Skeletal muscle satellite cell (primary cell): ENCODE results near the gene PTPRT.

Source experiments
- H3K27me3 ChIP-seq: 2 replicates; pipeline ENCODE4 v1.7.0; 2013; ENCODE audit warnings: low read length; ENCODE audit not compliant: control insufficient read depth, insufficient read depth
- H3K36me3 ChIP-seq: 2 replicates; pipeline ENCODE4 v1.7.0; 2013; ENCODE audit warnings: mild to moderate bottlenecking, control low read depth, low read length; ENCODE audit not compliant: insufficient read depth
- H3K4me1 ChIP-seq: 2 replicates; pipeline ENCODE4 v1.7.0; 2013; ENCODE audit warnings: low read length; ENCODE audit not compliant: control insufficient read depth, insufficient read depth
- H3K4me2 ChIP-seq: 2 replicates; pipeline ENCODE4 v1.7.0; 2013; ENCODE audit warnings: mild to moderate bottlenecking, low read length
- H3K4me3 ChIP-seq: 2 replicates; pipeline ENCODE4 v1.7.0; 2013; ENCODE audit warnings: low read length
- H3K9ac ChIP-seq: 2 replicates; pipeline ENCODE4 v1.7.0; 2013; ENCODE audit warnings: mild to moderate bottlenecking, low read depth, low read length, moderate library complexity
- H3K9me3 ChIP-seq: replicated peaks from 2 replicates; pipeline ENCODE4 v1.7.0; 2013; ENCODE audit warnings: mild to moderate bottlenecking, control low read depth, low read length

The PTPRT gene

GRCh38 chr20:42690842-42691437 is 498.8 kb downstream of the PTPRT start:
- no peak overlapping the region for H3K4me3 ChIP-seq
- peaks cover 11% of the 10 kb centered on the region for H3K9me3 ChIP-seq
- no peaks in the 10 kb centered on the region for H3K4me1 ChIP-seq
- H3K4me2 ChIP-seq: no peak overlapping the region
- H3K27me3 ChIP-seq: no peaks in the 10 kb centered on the region
- no peaks in the 10 kb centered on the region for H3K36me3 ChIP-seq
- no peak overlapping the region for H3K9ac ChIP-seq

- H3K9me3 ChIP-seq: peaks cover 14% of the 10 kb centered on the region
- H3K9ac ChIP-seq: no peak overlapping the region
- H3K27me3 ChIP-seq: no peaks in the 10 kb centered on the region
- H3K4me3 ChIP-seq: no peak overlapping the region
- H3K4me2 ChIP-seq: no peak overlapping the region
- H3K36me3 ChIP-seq: no peaks in the 10 kb centered on the region
- no peaks in the 10 kb centered on the region for H3K4me1 ChIP-seq
These were observed 501.1 kb downstream of the PTPRT start for GRCh38 chr20:42688576-42688975.

DNA sequence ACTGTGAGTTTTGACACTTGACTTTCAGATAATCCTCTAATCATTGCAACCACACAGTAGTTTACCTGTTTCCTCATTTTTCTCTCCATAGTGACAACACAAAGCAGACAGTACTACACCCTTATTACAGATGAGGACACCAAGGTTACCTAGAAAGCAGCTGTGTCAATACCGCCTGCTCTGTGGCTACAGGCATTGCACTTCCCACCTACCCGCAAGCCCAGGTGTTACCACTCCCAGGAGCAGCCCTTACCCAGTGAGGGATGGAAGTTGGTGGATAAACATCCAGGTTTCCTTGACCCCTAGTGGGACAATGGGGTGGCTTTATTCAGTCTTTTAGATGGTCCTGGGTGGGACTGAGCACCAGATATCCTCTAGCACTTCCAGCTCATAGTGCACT is 503.6 kb downstream of the PTPRT start:
- Histone ChIP-seq H3K4me1 (no peaks in the 10 kb centered on the region), H3K9me3 (peaks cover 19% of the 10 kb centered on the region), H3K4me3 (no peak overlapping the region), H3K36me3 (no peaks in the 10 kb centered on the region), H3K27me3 (no peaks in the 10 kb centered on the region), H3K4me2 (no peak overlapping the region), H3K9ac (no peak overlapping the region)

DNA sequence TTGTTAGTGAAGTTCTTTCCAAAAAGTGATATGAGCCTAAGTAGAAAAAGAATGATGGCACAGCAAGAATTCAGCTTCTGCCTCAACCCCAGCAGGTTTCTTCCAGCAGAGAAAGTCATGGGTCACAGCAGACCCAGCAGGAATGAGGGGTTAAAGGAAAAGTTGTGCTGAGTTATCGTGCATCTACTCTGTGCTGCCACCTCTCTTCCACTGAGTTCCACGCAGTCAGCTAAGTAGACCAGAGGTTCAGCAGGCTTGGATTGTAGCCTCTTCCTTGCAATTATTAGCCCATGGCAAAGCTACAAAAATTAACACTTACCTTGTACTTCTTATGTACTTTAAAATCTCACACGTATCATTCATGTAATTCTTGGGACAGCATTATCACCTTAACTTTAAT is 510.8 kb downstream of the PTPRT start:
- Histone ChIP-seq H3K4me1 (no peaks in the 10 kb centered on the region), H3K36me3 (no peaks in the 10 kb centered on the region), H3K9ac (no peak overlapping the region), H3K9me3 (peaks cover 8% of the 10 kb centered on the region), H3K4me3 (no peak overlapping the region), H3K27me3 (no peaks in the 10 kb centered on the region), H3K4me2 (no peak overlapping the region)

- Histone ChIP-seq H3K36me3 (no peaks in the 10 kb centered on the region), H3K4me3 (no peak overlapping the region), H3K4me1 (no peaks in the 10 kb centered on the region), H3K4me2 (no peak overlapping the region), H3K9ac (no peak overlapping the region), H3K9me3 (peaks cover 8% of the 10 kb centered on the region), H3K27me3 (no peaks in the 10 kb centered on the region)
These were observed 533.6 kb downstream of the PTPRT start for GRCh38 chr20:42656130-42656529.

- Histone ChIP-seq H3K4me1 (no peaks in the 10 kb centered on the region), H3K27me3 (no peaks in the 10 kb centered on the region), H3K36me3 (no peaks in the 10 kb centered on the region), H3K9ac (no peak overlapping the region), H3K9me3 (peaks cover 18% of the 10 kb centered on the region), H3K4me3 (no peak overlapping the region), H3K4me2 (no peak overlapping the region)
These were observed 537.4 kb downstream of the PTPRT start for GRCh38 chr20:42652266-42652665.

- H3K36me3 ChIP-seq: no peaks in the 10 kb centered on the region
- no peaks in the 10 kb centered on the region for H3K27me3 ChIP-seq
- H3K4me2 ChIP-seq: no peak overlapping the region
- no peaks in the 10 kb centered on the region for H3K4me1 ChIP-seq
- no peak overlapping the region for H3K9ac ChIP-seq
- peaks cover 20% of the 10 kb centered on the region for H3K9me3 ChIP-seq
- no peak overlapping the region for H3K4me3 ChIP-seq
These were observed 539.4 kb downstream of the PTPRT start for GRCh38 chr20:42650191-42650746.

GRCh38 chr20:42649748-42650147 is 540.0 kb downstream of the PTPRT start:
- peaks cover 22% of the 10 kb centered on the region for H3K9me3 ChIP-seq
- no peak overlapping the region for H3K9ac ChIP-seq

GRCh38 chr20:42646250-42646649 is 543.5 kb downstream of the PTPRT start:
- H3K4me1 ChIP-seq: no peaks in the 10 kb centered on the region
- H3K27me3 ChIP-seq: no peaks in the 10 kb centered on the region
- H3K9me3 ChIP-seq: peaks cover 21% of the 10 kb centered on the region
- no peaks in the 10 kb centered on the region for H3K36me3 ChIP-seq
- no peak overlapping the region for H3K9ac ChIP-seq
- no peak overlapping the region for H3K4me2 ChIP-seq
- no peak overlapping the region for H3K4me3 ChIP-seq

More at GRCh38 chr20:42649748-42650147, 540.0 kb downstream of the PTPRT start:
- Histone ChIP-seq H3K4me3 (no peak overlapping the region), H3K36me3 (no peaks in the 10 kb centered on the region), H3K4me1 (no peaks in the 10 kb centered on the region), H3K27me3 (no peaks in the 10 kb centered on the region), H3K4me2 (no peak overlapping the region)

DNA sequence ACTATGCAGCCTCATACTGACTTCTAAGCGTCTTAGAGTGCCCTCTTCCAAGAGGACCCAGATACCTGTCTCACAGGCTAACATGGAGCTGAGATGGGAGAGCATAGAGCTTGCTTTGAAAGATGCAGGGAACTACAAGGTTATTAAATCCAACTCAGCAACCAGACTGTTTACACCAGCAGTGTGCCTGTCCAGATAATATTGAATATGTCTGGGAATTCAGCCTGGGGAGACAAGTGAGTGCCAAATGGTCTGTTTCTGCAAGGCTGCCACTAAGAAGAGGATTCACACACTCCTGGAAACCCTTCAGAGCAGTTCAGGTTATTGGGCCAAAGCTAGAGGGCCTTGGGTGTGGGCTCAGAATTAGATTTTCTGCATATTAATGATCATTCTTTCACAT is 547.8 kb downstream of the PTPRT start:
- Histone ChIP-seq H3K9me3 (peaks cover 14% of the 10 kb centered on the region), H3K27me3 (no peaks in the 10 kb centered on the region), H3K4me2 (no peak overlapping the region), H3K36me3 (no peaks in the 10 kb centered on the region), H3K4me3 (no peak overlapping the region), H3K9ac (no peak overlapping the region), H3K4me1 (no peaks in the 10 kb centered on the region)

DNA sequence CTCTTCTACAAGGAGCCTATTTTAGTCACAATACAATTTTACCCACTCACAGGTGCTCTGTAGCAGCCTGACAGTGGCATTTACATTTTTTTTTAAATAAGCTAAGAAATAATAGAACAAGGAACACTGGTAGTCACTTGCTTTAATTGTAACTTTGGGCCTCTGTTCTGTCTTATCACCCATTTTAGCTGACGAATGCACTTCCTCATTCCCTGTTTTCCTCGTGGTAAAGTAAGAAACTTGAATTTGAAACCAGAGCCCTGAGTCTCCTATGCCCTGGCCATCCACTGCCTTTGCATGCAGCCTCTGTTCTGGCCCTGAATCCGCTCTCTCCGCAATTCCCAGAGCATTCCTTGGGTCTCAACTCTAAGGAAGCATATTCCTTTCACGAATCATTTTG is 550.6 kb downstream of the PTPRT start:
- Histone ChIP-seq H3K4me1 (no peaks in the 10 kb centered on the region), H3K36me3 (no peaks in the 10 kb centered on the region), H3K4me3 (no peak overlapping the region), H3K9me3 (peaks cover 10% of the 10 kb centered on the region), H3K9ac (no peak overlapping the region), H3K4me2 (no peak overlapping the region), H3K27me3 (no peaks in the 10 kb centered on the region)

GRCh38 chr20:42635699-42636411 is 553.9 kb downstream of the PTPRT start:
- no peaks in the 10 kb centered on the region for H3K27me3 ChIP-seq
- peaks cover 3% of the 10 kb centered on the region for H3K9me3 ChIP-seq
- H3K4me3 ChIP-seq: no peak overlapping the region
- no peak overlapping the region for H3K9ac ChIP-seq
- no peaks in the 10 kb centered on the region for H3K4me1 ChIP-seq
- no peaks in the 10 kb centered on the region for H3K36me3 ChIP-seq
- H3K4me2 ChIP-seq: no peak overlapping the region
